ENCODE results near the gene PSMA3.

Gene PSMA3

GRCh38 chr14:58199726-58200479 lies 44.7 kb upstream of the PSMA3 start, which contains the start of gene ACTR10 (continued):
- peak; percentile 78; the same call in 1 of the 2 replicates for TF ChIP-seq KLF8 (tag by site-specific recombination; IDR thresholded peaks at IDR 0.05)
- no peak for TF ChIP-seq ZNF433 (tag by site-specific recombination; IDR thresholded peaks at IDR 0.05; ENCODE audit: low read depth)
- no peak for TF ChIP-seq ELK4 (IDR thresholded peaks at IDR 0.05; ENCODE audit: borderline replicate concordance, low read depth, low read length)
- no peak for TF ChIP-seq ZNF140 (tag by site-specific recombination; IDR thresholded peaks at IDR 0.05)
- no peak for TF ChIP-seq ZNF132 (tag by site-specific recombination; IDR thresholded peaks at IDR 0.05; ENCODE audit: borderline replicate concordance)
- TF ChIP-seq ZNF660 (tag by site-specific recombination; IDR thresholded peaks at IDR 0.05): peak; percentile 60; the same call in 1 of the 2 replicates
- TF ChIP-seq ZNF707 (tag by site-specific recombination; IDR thresholded peaks at IDR 0.05): no peak
- TF ChIP-seq, protein P1, sequence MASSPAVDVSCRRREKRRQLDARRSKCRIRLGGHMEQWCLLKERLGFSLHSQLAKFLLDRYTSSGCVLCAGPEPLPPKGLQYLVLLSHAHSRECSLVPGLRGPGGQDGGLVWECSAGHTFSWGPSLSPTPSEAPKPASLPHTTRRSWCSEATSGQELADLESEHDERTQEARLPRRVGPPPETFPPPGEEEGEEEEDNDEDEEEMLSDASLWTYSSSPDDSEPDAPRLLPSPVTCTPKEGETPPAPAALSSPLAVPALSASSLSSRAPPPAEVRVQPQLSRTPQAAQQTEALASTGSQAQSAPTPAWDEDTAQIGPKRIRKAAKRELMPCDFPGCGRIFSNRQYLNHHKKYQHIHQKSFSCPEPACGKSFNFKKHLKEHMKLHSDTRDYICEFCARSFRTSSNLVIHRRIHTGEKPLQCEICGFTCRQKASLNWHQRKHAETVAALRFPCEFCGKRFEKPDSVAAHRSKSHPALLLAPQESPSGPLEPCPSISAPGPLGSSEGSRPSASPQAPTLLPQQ (tag by site-specific recombination; IDR thresholded peaks at IDR 0.05): no peak
- no peak for TF ChIP-seq ZNF391 (tag by site-specific recombination; IDR thresholded peaks at IDR 0.05; ENCODE audit: borderline replicate concordance, low read depth)
- peak; percentile 86 for TF ChIP-seq EGR2 (tag by site-specific recombination; IDR thresholded peaks at IDR 0.05; ENCODE audit: low read depth)
- TF ChIP-seq, protein P2, sequence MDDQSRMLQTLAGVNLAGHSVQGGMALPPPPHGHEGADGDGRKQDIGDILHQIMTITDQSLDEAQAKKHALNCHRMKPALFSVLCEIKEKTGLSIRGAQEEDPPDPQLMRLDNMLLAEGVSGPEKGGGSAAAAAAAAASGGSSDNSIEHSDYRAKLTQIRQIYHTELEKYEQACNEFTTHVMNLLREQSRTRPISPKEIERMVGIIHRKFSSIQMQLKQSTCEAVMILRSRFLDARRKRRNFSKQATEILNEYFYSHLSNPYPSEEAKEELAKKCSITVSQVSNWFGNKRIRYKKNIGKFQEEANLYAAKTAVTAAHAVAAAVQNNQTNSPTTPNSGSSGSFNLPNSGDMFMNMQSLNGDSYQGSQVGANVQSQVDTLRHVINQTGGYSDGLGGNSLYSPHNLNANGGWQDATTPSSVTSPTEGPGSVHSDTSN (CRISPR knock-in tag; IDR thresholded peaks at IDR 0.05): 0 out of 2 replicates have a peak, but pooled peaks have one; percentile 42
- TF ChIP-seq ZNF311 (tag by site-specific recombination; IDR thresholded peaks at IDR 0.05; ENCODE audit: borderline replicate concordance): no peak
- 0 out of 2 replicates have a peak, but pooled peaks have one; percentile 17 for TF ChIP-seq ZXDB (tag by site-specific recombination; IDR thresholded peaks at IDR 0.05)
- TF ChIP-seq AEBP2 (tag by site-specific recombination; IDR thresholded peaks at IDR 0.05; ENCODE audit: borderline replicate concordance): no peak
- no peak for TF ChIP-seq TCF7L2 (IDR thresholded peaks at IDR 0.05; ENCODE audit: borderline replicate concordance, low read depth, low read length)
- no peak for TF ChIP-seq ZNF398 (tag by site-specific recombination; IDR thresholded peaks at IDR 0.05)
- no peak for TF ChIP-seq ZNF214 (tag by site-specific recombination; IDR thresholded peaks at IDR 0.05; ENCODE audit: borderline replicate concordance)
- TF ChIP-seq, protein P3, sequence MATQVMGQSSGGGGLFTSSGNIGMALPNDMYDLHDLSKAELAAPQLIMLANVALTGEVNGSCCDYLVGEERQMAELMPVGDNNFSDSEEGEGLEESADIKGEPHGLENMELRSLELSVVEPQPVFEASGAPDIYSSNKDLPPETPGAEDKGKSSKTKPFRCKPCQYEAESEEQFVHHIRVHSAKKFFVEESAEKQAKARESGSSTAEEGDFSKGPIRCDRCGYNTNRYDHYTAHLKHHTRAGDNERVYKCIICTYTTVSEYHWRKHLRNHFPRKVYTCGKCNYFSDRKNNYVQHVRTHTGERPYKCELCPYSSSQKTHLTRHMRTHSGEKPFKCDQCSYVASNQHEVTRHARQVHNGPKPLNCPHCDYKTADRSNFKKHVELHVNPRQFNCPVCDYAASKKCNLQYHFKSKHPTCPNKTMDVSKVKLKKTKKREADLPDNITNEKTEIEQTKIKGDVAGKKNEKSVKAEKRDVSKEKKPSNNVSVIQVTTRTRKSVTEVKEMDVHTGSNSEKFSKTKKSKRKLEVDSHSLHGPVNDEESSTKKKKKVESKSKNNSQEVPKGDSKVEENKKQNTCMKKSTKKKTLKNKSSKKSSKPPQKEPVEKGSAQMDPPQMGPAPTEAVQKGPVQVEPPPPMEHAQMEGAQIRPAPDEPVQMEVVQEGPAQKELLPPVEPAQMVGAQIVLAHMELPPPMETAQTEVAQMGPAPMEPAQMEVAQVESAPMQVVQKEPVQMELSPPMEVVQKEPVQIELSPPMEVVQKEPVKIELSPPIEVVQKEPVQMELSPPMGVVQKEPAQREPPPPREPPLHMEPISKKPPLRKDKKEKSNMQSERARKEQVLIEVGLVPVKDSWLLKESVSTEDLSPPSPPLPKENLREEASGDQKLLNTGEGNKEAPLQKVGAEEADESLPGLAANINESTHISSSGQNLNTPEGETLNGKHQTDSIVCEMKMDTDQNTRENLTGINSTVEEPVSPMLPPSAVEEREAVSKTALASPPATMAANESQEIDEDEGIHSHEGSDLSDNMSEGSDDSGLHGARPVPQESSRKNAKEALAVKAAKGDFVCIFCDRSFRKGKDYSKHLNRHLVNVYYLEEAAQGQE (tag by site-specific recombination; IDR thresholded peaks at IDR 0.05): no peak
- no peak for TF ChIP-seq HIC1 (tag by site-specific recombination; IDR thresholded peaks at IDR 0.05)
- TF ChIP-seq, protein P4, sequence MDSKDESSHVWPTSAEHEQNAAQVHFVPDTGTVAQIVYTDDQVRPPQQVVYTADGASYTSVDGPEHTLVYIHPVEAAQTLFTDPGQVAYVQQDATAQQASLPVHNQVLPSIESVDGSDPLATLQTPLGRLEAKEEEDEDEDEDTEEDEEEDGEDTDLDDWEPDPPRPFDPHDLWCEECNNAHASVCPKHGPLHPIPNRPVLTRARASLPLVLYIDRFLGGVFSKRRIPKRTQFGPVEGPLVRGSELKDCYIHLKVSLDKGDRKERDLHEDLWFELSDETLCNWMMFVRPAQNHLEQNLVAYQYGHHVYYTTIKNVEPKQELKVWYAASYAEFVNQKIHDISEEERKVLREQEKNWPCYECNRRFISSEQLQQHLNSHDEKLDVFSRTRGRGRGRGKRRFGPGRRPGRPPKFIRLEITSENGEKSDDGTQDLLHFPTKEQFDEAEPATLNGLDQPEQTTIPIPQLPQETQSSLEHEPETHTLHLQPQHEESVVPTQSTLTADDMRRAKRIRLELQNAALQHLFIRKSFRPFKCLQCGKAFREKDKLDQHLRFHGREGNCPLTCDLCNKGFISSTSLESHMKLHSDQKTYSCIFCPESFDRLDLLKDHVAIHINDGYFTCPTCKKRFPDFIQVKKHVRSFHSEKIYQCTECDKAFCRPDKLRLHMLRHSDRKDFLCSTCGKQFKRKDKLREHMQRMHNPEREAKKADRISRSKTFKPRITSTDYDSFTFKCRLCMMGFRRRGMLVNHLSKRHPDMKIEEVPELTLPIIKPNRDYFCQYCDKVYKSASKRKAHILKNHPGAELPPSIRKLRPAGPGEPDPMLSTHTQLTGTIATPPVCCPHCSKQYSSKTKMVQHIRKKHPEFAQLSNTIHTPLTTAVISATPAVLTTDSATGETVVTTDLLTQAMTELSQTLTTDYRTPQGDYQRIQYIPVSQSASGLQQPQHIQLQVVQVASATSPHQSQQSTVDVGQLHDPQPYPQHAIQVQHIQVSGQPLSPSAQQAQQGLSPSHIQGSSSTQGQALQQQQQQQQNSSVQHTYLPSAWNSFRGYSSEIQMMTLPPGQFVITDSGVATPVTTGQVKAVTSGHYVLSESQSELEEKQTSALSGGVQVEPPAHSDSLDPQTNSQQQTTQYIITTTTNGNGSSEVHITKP (tag by site-specific recombination; IDR thresholded peaks at IDR 0.05): no peak
- no peak for TF ChIP-seq ZNF791 (tag by site-specific recombination; IDR thresholded peaks at IDR 0.05)

Data from HEK293 (cell line).